HG02588 (cell line): ENCODE results near the gene KATNAL1.

ENCODE experiments used
- ATAC-seq: cut with Tn5 transposase; IDR thresholded peaks from one replicate; pipeline ENCODE4 v1.9.1; 2021; ENCODE audit warnings: mild to moderate bottlenecking, moderate library complexity; ENCODE audit not compliant: unreplicated experiment

KATNAL1 gene

DNA sequence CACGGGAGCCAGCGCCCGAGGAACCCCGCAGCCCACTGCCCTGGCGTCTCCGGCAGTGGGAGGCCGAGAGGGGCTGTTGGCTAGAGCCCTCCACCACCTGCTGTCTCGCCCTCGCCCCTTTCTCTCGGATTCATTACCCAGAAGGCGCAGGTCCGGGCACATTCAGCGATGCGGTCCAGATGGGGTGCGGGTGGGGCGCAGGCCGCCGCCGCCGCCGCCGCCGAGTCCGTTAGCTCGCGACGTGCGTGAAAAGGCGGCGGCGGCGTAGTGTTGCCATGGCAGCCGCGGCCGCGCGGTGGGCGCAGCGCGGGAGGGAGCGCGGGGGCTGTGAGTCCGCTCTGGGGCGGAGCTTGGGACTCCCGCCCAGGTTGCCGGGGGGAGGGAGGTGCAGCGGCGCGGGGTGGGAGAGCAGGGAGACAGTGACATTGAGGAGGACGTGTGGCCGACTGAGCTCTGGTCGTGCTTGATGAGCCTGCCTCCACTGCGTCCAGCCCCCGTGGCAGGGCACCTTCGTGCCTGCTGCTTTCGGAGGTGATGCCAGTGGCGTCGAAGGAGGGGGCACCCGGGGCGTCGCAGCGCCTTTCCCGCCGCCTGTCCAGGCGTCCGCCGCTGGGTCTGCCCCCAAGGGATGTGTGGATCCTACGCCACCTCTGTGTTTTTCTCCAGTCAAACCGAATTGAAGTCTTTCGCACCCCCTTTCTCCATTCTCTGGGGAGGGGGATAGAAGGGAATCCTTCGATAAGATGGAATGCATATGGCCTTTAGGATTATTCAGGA lies at the start of gene KATNAL1:
KATNAL1 (minus strand) TSS at position 358 of the 777 bp plus-strand sequence. CDS start 23,774 bp downstream, outside the sequence.
- ATAC-seq, result peak; percentile 55

DNA sequence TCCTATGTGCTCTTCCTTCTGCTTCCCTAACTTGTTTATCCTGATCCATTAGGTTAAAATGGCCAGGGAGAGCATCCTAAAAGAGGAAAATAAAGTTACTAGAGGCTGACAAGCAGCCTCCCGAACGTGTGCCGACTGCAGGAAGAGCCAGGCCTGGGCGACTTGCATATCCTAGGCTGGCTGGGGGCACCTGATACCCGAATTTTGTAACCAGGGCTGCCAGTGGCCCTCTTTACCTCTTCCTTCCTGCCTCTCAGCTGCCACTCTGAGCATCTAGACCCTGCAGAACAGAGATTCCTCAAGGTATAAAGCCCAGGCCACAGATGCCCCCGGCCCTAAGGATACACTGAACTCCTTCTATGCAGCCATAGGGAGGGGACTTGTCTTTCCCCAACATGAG lies 48.5 kb upstream of the KATNAL1 start:
- ATAC-seq, result no peak

DNA sequence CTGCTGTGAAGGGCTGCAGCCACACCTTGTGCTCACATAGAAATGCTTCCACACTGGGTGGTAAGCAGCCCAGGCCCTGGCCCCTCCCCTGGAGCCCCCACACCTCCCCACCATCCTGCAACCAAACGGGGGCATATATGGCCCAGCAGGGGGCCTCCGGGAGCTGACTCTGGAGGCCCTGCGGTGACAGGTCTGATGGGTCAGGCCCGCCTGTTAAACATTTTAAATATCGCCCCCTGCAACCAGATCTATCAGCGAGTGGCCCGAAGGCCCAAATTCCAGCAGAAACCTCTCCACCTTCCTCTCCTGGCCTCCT lies 48.0 kb upstream of the KATNAL1 start:
- ATAC-seq, result no peak

DNA sequence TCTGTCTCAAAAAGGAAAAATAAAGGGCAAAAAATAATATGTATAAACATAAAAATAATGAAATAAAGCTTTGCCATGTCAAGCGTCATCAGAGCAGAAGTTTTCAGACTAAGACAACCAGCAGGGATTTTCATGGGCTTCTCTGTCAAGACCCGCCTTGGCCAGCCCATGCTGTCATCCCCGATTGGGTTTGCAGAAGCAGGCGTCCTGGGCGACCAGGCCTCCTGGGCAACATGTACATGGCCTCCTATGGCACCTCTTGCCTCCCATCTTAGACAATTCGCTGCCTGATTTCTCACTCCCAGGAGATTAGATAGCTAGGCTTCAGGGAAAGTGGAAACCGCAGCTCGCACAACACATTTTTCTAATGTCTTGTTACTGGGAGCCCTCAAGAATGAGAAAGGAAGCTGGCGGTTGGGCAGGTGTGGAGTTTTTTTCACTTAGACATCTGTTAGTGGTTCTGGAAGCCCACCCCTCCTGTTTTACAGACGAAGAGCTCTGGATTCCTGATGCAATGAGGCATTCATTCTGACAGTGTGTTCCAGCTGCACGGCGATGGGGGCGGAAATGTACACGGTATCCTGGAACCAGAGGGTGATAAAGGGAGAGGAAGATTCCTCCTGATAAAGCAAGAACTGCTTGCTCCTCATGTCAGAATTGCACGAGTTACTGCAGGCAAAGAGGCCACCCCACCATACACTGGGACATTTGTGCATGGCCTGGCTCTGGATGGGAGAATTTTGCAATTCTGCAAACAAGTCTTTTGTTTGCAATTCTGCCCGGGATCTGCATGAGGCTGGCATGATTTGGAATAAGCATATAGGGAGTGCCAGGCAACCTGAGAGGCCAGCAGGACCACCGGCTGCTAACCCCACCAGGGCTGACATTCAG lies 47.4 kb upstream of the KATNAL1 start:
- ATAC-seq, result no peak

DNA sequence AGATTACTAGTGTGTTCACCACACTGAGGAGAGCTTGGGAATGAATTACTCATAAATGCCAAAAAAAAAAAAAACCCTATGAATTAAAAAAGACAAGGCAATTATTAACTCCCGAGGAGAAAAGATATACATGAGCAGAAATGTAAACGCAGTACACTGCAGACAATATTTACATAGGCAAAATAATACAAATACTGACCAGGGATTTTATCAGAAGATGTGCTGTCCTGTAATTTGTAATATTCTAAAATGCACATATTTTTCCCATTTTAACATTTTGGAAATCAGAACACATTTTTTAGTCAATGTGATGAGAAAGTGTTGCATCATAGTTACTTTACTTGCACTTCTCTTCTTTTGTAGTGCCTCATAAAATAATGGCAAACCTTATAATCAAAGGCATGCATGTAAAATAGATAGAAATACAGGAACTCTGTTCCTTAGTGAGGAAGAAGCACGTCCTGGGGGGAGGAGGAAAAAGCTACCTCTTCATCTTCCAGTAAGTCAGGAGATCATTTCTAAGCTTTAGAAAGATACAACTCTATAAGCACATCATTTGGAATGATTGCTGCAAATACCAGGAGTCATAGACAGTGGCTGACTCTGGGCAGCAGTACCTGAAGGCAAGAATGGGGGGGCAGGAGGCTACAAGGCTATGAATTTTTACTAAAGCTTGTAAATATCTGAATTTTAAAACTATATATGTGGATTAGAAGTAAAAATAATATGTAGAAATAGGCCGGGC lies 46.3 kb upstream of the KATNAL1 start:
- no peak for ATAC-seq

DNA sequence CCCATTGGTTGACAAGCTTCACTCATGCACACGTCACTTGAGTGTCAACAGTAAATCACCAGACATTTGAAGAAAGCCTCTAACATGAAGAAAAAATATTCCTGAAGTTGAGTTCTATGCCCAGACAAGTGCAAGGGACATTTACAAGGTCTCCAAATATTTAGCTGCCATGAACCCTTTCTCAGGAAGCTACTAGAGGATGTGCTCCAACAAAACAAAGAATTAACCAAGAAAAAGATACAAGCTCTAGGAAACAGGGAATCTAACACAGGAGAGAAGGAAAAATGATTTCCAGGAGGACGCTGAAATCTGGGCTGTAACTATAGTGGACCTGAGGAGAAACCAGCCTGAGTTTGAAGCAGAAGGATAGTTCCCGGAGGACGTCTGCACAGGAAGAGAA lies 45.7 kb upstream of the KATNAL1 start:
- no peak for ATAC-seq

DNA sequence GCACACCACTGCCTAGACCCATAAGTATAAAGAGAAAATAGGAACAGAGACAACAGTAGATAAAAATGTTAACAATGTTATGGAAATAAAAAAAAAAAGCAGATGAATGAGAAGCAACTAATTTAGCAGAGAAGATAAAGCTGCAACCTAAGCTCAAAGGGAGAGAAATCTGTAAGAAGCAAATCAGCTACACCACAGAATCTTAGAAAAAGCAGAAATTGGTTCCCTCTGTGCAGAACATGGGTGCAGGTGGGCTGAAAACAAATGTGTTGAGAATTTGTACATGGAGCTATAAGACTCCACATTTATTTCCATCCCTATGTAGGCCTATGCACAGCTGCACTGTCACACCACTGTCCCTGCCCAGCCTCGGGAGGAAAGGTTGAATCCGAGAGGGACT lies 44.8 kb upstream of the KATNAL1 start:
- ATAC-seq, result no peak

DNA sequence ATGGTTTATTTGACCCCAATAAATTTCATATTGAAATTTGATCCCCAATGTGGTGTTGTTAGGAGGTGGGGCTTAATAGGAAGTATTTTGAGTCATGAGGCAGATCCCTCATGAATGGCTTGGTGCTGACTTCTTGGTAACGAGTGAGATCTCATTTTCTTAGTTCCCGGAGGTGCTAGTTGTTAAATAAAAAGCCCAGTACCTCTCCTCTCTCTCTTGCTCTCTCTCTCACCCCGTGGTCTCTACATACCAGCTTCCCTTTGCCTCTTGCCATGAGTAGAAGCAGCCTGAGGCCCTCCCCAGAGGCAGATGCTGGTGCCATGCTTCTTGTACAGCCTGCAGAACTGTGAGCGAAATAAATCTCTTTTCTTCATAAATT lies 39.4 kb upstream of the KATNAL1 start:
- no peak for ATAC-seq

DNA sequence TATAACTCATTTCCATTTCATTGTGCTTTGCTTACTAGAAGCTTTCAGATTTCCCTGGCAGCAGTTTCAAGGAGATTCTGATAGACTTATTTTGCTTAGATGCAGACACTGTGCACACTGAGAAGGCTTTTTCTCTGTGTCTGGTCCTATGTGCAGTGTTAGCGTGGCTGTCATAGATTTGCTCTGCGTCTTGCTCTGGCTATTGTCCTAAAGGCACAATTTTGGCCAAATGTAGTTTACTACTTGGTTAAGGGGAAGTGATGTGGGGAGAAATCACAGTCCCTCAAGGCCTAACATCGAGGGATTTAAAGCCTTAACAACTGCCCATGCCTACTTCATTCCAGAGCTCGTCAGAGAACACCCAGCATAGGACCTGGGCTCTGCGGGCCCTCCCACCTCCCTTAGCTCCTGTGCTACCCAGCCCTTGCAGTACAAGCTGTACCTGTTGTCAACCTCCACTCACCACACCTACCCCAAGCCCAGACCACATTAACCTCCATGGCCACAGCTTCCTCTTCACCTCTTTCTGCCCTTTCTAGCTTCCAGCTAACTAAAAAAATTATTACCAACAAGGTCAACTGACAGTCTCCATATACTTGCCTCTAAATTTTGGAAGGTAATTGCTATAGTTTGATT lies 38.9 kb upstream of the KATNAL1 start:
- ATAC-seq, result no peak

DNA sequence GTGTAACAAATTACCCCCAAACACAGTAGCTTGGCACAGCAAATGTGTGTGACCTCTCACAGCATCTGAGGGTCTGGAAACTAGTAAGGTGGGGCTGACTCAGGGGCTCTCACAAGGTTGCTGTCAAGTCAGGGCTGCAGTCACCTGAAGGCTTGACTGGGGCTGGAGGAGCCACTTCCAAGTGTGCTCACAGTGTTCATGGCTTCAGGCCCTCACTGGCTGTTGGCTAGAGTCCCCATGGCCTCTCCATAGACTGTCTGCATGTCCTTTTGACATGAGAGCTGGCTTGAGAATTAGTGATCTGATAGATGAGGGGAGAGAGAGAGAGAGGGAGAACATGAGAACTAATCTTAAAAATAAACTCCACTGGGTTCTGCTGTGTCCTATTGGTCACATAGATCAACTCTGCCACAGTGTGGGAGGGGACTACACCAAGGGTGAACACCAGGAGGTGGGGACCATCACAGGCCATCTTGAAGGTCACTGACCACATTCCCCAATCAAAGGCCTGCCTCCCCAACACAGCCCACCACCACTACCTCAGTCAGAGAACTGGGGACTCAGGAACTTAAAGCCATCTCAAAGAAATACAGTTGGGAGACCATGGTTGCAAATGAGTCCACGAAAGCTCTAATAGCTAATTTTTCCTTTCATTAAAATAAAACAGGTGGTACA lies 38.2 kb upstream of the KATNAL1 start:
- no peak for ATAC-seq

GRCh38 chr13:30341815-30342570 lies 34.6 kb upstream of the KATNAL1 start:
- ATAC-seq, result no peak

DNA sequence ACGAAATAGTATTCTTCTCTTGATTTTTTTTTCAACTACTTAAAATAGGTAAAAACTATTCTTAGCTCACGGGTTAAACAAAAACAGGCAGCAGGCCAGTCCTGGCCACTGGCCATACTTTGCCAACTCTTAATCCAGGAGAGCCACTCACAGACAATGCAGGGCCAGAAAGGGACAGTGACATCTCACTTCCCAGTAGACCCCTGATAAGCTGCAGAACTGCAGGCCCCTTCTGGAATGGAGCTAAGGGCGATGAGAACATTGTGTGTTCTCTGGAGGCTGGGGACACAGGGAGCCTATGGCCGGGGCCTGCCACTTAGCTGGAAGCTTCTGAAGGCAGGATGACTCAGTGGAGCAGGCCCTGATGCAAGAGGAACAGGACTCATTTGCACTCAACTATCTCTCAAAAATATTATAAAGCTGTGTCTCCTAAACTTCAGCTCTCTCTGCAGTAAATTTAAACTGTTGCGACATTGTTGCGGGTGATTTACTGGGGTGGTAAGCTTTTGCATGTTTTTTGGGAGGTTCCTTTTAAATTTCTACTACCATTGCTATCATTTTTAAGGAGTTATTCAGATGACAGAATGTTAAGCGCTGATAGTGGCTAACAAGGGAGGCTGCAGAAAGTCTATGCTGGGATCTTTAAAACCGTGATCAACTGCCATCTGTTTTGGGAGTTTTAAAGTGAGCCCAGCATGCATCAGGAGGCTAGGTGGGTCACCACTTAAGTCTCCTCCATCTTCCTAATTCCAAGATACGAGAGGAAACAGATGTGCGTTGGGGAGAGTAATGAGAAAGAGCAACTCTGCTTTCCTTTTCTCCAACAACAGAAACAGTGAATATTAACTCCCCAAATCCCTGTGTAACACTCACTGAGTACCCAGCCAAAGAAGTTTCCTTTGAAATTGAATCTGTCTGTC lies 33.2 kb upstream of the KATNAL1 start:
- ATAC-seq, result no peak

- ATAC-seq, result no peak
Observed at GRCh38 chr13:30339738-30340330, 32.5 kb upstream of the KATNAL1 start.

DNA sequence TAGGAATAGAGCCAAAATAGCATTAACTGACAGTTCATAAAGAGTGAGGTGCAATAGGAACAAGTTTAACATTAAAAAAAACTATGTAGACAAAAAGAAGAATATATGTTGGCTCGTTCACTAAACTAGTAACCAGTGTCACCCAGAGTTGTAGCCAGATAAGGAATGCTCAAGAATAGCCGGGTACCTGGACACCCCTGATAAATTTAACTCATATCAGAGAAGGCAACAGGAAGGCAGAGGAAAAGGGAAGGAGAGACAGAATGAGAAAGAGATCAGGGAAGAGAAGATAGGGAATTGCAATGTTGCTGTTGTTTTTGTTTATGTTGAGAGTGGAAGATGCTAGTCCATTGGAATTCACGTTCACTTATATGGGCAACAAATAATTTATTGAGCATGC lies 31.6 kb upstream of the KATNAL1 start:
- no peak for ATAC-seq

DNA sequence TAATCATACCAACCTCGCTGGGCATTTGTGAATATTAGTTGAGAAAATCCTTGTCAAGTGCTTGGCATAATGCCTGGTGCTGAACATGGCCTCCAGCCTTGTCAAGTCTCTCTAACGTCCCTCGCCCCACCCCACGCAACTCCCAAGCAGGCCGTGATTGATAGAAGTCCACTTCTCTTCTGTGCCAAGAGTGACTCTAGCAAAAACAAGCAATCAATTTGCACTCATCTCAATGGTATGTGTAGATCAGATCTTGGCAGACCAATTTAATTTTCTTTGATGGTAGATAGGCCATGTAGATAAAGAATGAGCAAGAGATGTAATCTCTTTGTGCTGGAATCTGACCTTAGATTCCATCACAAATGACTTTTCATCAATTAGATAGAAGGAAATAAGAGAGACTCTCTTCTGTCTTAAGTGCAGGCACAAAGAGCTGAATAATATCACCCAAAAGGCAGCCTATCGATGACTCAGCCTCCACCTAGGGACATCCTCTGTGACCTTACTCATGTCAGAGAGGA lies 31.0 kb upstream of the KATNAL1 start:
- ATAC-seq, result no peak

DNA sequence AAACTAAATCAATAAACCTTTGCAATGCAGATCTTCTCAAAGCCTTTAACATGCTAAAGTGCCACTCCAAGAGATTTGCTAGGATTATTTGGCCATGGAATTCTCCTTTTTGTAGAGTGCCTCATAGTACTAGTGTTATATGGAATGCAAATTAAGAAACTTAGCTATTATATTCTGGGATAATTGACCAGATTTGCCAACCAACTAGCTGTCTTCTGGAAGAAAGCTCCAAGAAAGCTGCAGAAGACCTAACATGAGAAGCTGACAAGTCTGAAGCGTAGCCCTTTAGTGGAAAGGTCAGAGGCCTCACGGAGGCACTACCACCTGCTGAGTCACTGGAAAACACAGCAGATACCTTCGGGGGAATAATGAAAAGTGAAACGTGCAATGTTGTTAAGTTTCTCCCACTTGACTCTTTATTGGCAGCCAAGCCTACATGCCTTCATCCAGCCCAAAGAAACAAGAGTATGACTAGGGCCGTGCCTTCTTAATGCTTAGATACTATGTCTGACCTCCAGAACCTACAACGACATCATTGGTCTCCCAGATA lies 29.8 kb upstream of the KATNAL1 start:
- ATAC-seq, result no peak

DNA sequence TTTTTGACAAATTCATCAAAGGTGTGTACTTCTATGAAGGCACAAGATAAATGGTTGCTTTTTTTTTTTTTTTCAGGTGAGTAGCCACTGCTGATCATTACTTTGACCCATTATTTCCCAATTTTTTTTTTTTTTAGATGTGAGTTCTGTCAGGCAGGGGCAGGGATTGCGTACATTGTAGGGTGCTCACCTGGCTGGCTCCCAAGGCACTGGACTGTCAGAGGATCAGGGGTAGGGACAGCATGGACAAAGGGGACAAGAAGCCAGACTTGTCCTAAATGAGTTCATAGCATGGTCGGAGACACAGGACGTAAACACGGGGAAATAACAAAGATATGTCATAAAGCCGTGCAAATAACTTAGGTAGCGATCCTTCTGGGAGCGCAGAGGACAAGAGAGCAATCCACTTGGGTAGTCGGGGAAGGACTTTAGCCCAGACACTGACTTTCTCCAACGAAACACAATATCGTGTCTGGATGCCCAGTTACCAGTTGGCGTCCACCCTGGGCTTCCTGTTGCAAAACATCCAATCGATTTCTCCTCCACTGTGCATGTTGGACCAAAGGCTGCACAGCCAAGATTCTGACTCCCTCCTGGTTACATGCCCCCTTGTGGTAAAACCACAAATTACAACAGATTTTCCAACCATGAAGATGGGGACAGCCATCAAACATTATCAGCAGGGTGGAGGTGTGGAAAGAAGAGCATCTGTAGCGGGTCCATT lies 27.5 kb upstream of the KATNAL1 start:
- no peak for ATAC-seq
